Measurements from ENCODE around the gene FERMT3.
A peak's percentile ranks its signal among the peaks of the same experiment; 100 is the strongest.

The FERMT3 gene

GRCh38 chr11:64267207-64267945 lies 60.9 kb downstream of the FERMT3 start:
- no peak for DNase-seq

GRCh38 chr11:64268025-64268892 lies 61.7 kb downstream of the FERMT3 start:
- no peak for DNase-seq

- DNase-seq = peak; percentile 84
These were observed 62.5 kb downstream of the FERMT3 start for GRCh38 chr11:64268893-64269539.

- DNase-seq = peak; percentile 100
These were observed 63.2 kb downstream of the FERMT3 start for GRCh38 chr11:64269540-64270220.
